HG02943 (cell line): ENCODE measurements around the gene GCK.

Source experiments
- ATAC-seq: cut with Tn5 transposase; IDR thresholded peaks from one replicate; pipeline ENCODE4 v1.9.1; 2021; ENCODE audit warnings: mild to moderate bottlenecking, low read depth, moderate library complexity; ENCODE audit not compliant: unreplicated experiment

GCK gene

GRCh38 chr7:44158096-44158872, 31.0 kb downstream of the GCK start:
- ATAC-seq: no peak

- no peak for ATAC-seq
Measured at GRCh38 chr7:44157116-44158080, 31.8 kb downstream of the GCK start.

GRCh38 chr7:44156453-44157010, 32.7 kb downstream of the GCK start:
- no peak for ATAC-seq

GRCh38 chr7:44155191-44156185, 33.8 kb downstream of the GCK start:
- no peak for ATAC-seq

GRCh38 chr7:44154703-44155102, 34.5 kb downstream of the GCK start:
- ATAC-seq: no peak

GRCh38 chr7:44153948-44154335, 35.3 kb downstream of the GCK start:
- ATAC-seq: no peak

- ATAC-seq: no peak
Measured at GRCh38 chr7:44152971-44153947, 36.0 kb downstream of the GCK start.

- no peak for ATAC-seq
Measured at GRCh38 chr7:44151956-44152355, 37.3 kb downstream of the GCK start.

- ATAC-seq: no peak
Measured at GRCh38 chr7:44150966-44151941, 38.0 kb downstream of the GCK start.

GRCh38 chr7:44150466-44150832, 38.8 kb downstream of the GCK start:
- ATAC-seq: no peak

- no peak for ATAC-seq
Measured at GRCh38 chr7:44149571-44150465, 39.4 kb downstream of the GCK start.

- no peak for ATAC-seq
Measured at GRCh38 chr7:44148961-44149536, 40.2 kb downstream of the GCK start.

GRCh38 chr7:44148166-44148565, 41.1 kb downstream of the GCK start:
- ATAC-seq: no peak

GRCh38 chr7:44147026-44147991, 41.9 kb downstream of the GCK start:
- no peak for ATAC-seq
